HCT116 (cell line): ENCODE data around the gene FBXL17. TPM values are rescaled to one million over a fixed set of nuclear protein-coding genes. Genes with fewer than 3 reads are reported as not detected.

ENCODE experiments used
- ATAC-seq: fragments of 200-7000 bp; cut with Tn5 transposase; 2 replicates; pipeline ENCODE4 v1.9.1; 2020; ENCODE audit warnings: mild to moderate bottlenecking, moderate library complexity
- BruUV-seq: library from RNA; stranded (reverse); fragments of 400-500 nt; replicated peaks from 2 replicates; lab custom pipeline; 2021; lab: Mats Ljungman, UMichigan
- CTCF ChIA-PET: fragments of 300-600 bp; sonication (Branson Sonifier 250); formaldehyde crosslinking; loops from one replicate; lab custom pipeline; 2021; ENCODE audit warnings: antibody characterized with exemption; lab: Charles Lee
- POLR2A ChIA-PET: fragments of 300-600, 350-600 bp; sonication (Branson Sonifier 250); formaldehyde crosslinking; loops from one replicate; lab custom pipeline; 2021; ENCODE audit warnings: antibody characterized with exemption; lab: Charles Lee
- RAD21 ChIA-PET, 2 experiments: fragments of 300-600 bp; sonication (Branson Sonifier 250); formaldehyde crosslinking; loops; one replicate each; lab custom pipeline; 2023; ENCODE audit warnings: low total read pairs in 2 of 2; ENCODE audit not compliant: uncharacterized antibody in 2 of 2, unreplicated experiment in 2 of 2, low non-redundant PET in 1 of 2; lab: Charles Lee
- DNase-seq: peaks from one replicate; pipeline ENCODE4 v3.0.0-alpha.2; 2010; ENCODE audit warnings: low read depth, low spot score
- H2AFZ ChIP-seq: fragments of 200-600 bp; shearing (Covaris generic), sonication (generic); 2 replicates; pipeline ENCODE4 v1.6.1; 2017; ENCODE audit warnings: low read depth, mixed run types, mixed read lengths, antibody characterized with exemption, low read length; ENCODE audit not compliant: poor library complexity, severe bottlenecking
- H3K27ac ChIP-seq: 2 replicates; pipeline ENCODE4 v1.5.1; 2012; ENCODE audit warnings: low read depth, low read length
- H3K27me3 ChIP-seq: fragments of 200-600 bp; sonication (generic); 2 replicates; pipeline ENCODE4 v1.6.1; 2016; ENCODE audit warnings: mixed run types, low read length, mixed read lengths; ENCODE audit not compliant: insufficient read depth
- H3K36me3 ChIP-seq, 2 experiments: fragments of 200-500 bp in 1 of 2; fragments of 200-600 bp in 1 of 2; sonication (Bioruptor generic) in 1 of 2; sonication (generic) in 1 of 2; 2 replicates each; pipeline versions ENCODE4 v1.5.1 to v1.6.1; 2014 to 2016; ENCODE audit warnings: low read length in 2 of 2, inconsistent platforms in 1 of 2, mixed read lengths in 1 of 2, mixed run types in 1 of 2; ENCODE audit not compliant: insufficient read depth in 2 of 2, control insufficient read depth in 1 of 2
- H3K4me1 ChIP-seq, 2 experiments: fragments of 200-600 bp in 1 of 2; sonication (generic) in 1 of 2; 2 replicates each; pipeline versions ENCODE4 v1.5.1 to v1.6.1; 2012 to 2017; ENCODE audit warnings: low read length in 2 of 2, inconsistent platforms in 1 of 2, mild to moderate bottlenecking in 1 of 2, mixed read lengths in 1 of 2, mixed run types in 1 of 2, moderate library complexity in 1 of 2; ENCODE audit not compliant: insufficient read depth in 2 of 2, control insufficient read depth in 1 of 2
- H3K4me2 ChIP-seq: fragments of 200-600 bp; sonication (generic); 2 replicates; pipeline ENCODE4 v1.6.1; 2017; ENCODE audit warnings: mixed run types, low read length, mixed read lengths
- H3K4me3 ChIP-seq, 2 experiments: fragments of 200-600 bp in 1 of 2; sonication (generic) in 1 of 2; replicated peaks in 1 of 2; 2 replicates each; pipeline ENCODE4 v1.5.1; 2011 to 2016; ENCODE audit warnings: low read length in 2 of 2, control low read depth in 1 of 2, low read depth in 1 of 2, mild to moderate bottlenecking in 1 of 2, mixed read lengths in 1 of 2, mixed run types in 1 of 2
- H3K79me2 ChIP-seq: fragments of 200-600 bp; sonication (generic); 2 replicates; pipeline ENCODE4 v1.6.1; 2017; ENCODE audit warnings: mild to moderate bottlenecking, mixed run types, low read length, moderate library complexity, mixed read lengths; ENCODE audit not compliant: insufficient read depth
- H3K9ac ChIP-seq: fragments of 200-600 bp; sonication (generic); 2 replicates; pipeline ENCODE4 v1.6.1; 2016; ENCODE audit warnings: low read length, mixed read lengths
- H3K9me2 ChIP-seq: fragments of 200-600 bp; sonication (generic), shearing (Covaris generic); 2 replicates; pipeline ENCODE4 v1.6.1; 2017; ENCODE audit warnings: mixed run types, mild to moderate bottlenecking, moderate library complexity; ENCODE audit not compliant: insufficient read depth
- H3K9me3 ChIP-seq, 2 experiments: fragments of 200-500 bp in 1 of 2; fragments of 200-600 bp in 1 of 2; sonication (Bioruptor generic) in 1 of 2; sonication (generic) in 1 of 2; 2 replicates each; pipeline ENCODE4 v1.6.1; 2014 to 2017; ENCODE audit warnings: low read length in 2 of 2, mixed read lengths in 2 of 2, inconsistent platforms in 1 of 2, low read depth in 1 of 2, mild to moderate bottlenecking in 1 of 2, mixed run types in 1 of 2, moderate library complexity in 1 of 2; ENCODE audit not compliant: control insufficient read depth in 1 of 2, insufficient read depth in 1 of 2
- H4K20me1 ChIP-seq: fragments of 200-600 bp; sonication (generic), shearing (Covaris generic); 2 replicates; pipeline ENCODE4 v1.6.1; 2017; ENCODE audit warnings: mixed run types, mild to moderate bottlenecking, moderate library complexity; ENCODE audit not compliant: insufficient read depth
- CEBPB ChIP-seq: IDR thresholded peaks from 2 replicates; pipeline ENCODE4 v1.6.1; 2012; ENCODE audit warnings: low read depth
- ELF1 ChIP-seq: IDR thresholded peaks from 2 replicates; pipeline ENCODE4 v1.6.1; 2012; ENCODE audit warnings: low read depth, borderline replicate concordance
- EZH2 ChIP-seq: fragments of 200-600 bp; sonication (generic); IDR thresholded peaks from 2 replicates; pipeline ENCODE4 v1.6.1; 2017; ENCODE audit warnings: antibody characterized with exemption, mixed run types
- JUND ChIP-seq: IDR thresholded peaks from 2 replicates; pipeline ENCODE4 v1.6.1; 2012
- POLR2A ChIP-seq: IDR thresholded peaks from 2 replicates; pipeline ENCODE4 v1.7.0; 2011; ENCODE audit warnings: borderline replicate concordance; ENCODE audit not compliant: insufficient read depth, insufficient read length; ENCODE audit errors: extremely low read depth
- POLR2AphosphoS5 ChIP-seq: IDR thresholded peaks from 2 replicates; pipeline ENCODE4 v1.6.1; 2011; ENCODE audit warnings: mild to moderate bottlenecking, low read depth, low read length, moderate library complexity
- SIN3A ChIP-seq: IDR thresholded peaks from 2 replicates; pipeline ENCODE4 v1.6.1; 2012; ENCODE audit warnings: low read depth
- SRF ChIP-seq: IDR thresholded peaks from 2 replicates; pipeline ENCODE4 v1.6.1; 2012; ENCODE audit warnings: low read depth
- ZFX ChIP-seq: fragments of 450-650 bp; IDR thresholded peaks from 2 replicates; pipeline ENCODE4 v1.6.1; 2017
- ZNF274 ChIP-seq: fragments of 200-500 bp; sonication (Bioruptor generic); IDR thresholded peaks from 2 replicates; pipeline ENCODE4 v1.6.1; 2014; ENCODE audit warnings: mild to moderate bottlenecking, low read depth, low read length, inconsistent platforms
- intact Hi-C: fragments of 100-400 bp; cut with micrococcal nuclease; formaldehyde crosslinking; loops from 2 replicates; pipeline ENCODE4 v1.10.0; 2022
- total RNA-seq: library from RNA; stranded (reverse); gene quantifications from one replicate; pipeline ENCODE4 v1.2.1, GENCODE V29; 2021; ENCODE audit not compliant: unreplicated experiment
- TF ChIP-seq, protein P1 (sequence below), 3 experiments: fragments of 200-600 bp in 1 of 3; sonication (generic) in 1 of 3; IDR thresholded peaks in 2 of 3; conservative IDR thresholded peaks in 1 of 3; 2 replicates each; pipeline ENCODE4 v1.5.1; 2012 to 2017; ENCODE audit warnings: low read depth in 2 of 3, low read length in 2 of 3, antibody characterized with exemption in 1 of 3, borderline replicate concordance in 1 of 3, control low read depth in 1 of 3, mild to moderate bottlenecking in 1 of 3, mixed read lengths in 1 of 3, mixed run types in 1 of 3, moderate library complexity in 1 of 3; ENCODE audit not compliant: insufficient read depth in 1 of 3
- TF ChIP-seq, protein P2 (sequence below): IDR thresholded peaks from 2 replicates; pipeline ENCODE4 v1.6.1; 2012
- TF ChIP-seq, protein P3 (sequence below): IDR thresholded peaks from 2 replicates; pipeline ENCODE4 v1.6.1; 2012; ENCODE audit warnings: low read depth
- TF ChIP-seq, protein P4 (sequence below): IDR thresholded peaks from 2 replicates; pipeline ENCODE4 v1.6.1; 2011; ENCODE audit warnings: mild to moderate bottlenecking, low read length, moderate library complexity; ENCODE audit not compliant: insufficient replicate concordance; ENCODE audit errors: extremely low read depth

The FBXL17 gene
- total RNA-seq, 1 experiment from 2014 or later, result 9.4 TPM

DNA sequence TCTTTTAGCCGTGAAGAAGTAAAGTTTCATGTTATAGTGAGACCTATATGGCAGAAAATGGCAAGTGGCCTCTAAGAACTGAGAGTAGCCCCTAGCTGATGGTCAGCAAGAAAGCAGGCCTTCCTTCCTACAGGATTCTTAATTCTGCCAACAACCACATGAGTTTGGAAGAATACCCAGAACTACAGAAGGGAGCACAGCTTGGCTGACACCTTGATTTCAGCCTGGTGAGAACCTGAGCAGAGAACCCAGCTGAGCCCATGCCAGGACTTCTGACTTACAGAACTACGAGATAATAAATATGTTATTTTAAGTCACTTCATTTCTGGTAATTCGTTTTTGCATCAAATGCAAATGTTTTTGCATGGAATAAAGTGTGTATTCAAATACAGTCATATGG lies 5.9 kb upstream of the FBXL17 start:
- DNase-seq (no peak), ATAC-seq (no peak)
- H3K4me1 ChIP-seq, result peaks cover 6% of the 10 kb centered on the region in 2 experiments
- H3K9ac ChIP-seq, result no peak overlapping the region
- no TSS peak for BruUV-seq
- ChIA-PET POLR2A (no interaction called here), RAD21 (no interaction called here), CTCF (no interaction called here)
- no peaks in the 10 kb centered on the region for H3K79me2 ChIP-seq
- no peak overlapping the region for H3K4me2 ChIP-seq
- no peaks in the 10 kb centered on the region for H4K20me1 ChIP-seq
- H3K27me3 ChIP-seq, result no peaks in the 10 kb centered on the region
- no peak overlapping the region for H3K4me3 ChIP-seq
- H3K9me3 ChIP-seq, result no peaks in the 10 kb centered on the region
- no peak overlapping the region for H2AFZ ChIP-seq
- intact Hi-C loops, result no loop called here
- H3K36me3 ChIP-seq, result no peaks in the 10 kb centered on the region
- H3K9me2 ChIP-seq, result no peaks in the 10 kb centered on the region
- no peak overlapping the region for H3K27ac ChIP-seq
- TF ChIP-seq SIN3A (no peak), EZH2 (no peak), ZNF274 (no peak), SRF (no peak), POLR2AphosphoS5 (no peak), ZFX (no peak), JUND (no peak), ELF1 (no peak), POLR2A (no peak), CEBPB (no peak)
- TF ChIP-seq, protein P1, sequence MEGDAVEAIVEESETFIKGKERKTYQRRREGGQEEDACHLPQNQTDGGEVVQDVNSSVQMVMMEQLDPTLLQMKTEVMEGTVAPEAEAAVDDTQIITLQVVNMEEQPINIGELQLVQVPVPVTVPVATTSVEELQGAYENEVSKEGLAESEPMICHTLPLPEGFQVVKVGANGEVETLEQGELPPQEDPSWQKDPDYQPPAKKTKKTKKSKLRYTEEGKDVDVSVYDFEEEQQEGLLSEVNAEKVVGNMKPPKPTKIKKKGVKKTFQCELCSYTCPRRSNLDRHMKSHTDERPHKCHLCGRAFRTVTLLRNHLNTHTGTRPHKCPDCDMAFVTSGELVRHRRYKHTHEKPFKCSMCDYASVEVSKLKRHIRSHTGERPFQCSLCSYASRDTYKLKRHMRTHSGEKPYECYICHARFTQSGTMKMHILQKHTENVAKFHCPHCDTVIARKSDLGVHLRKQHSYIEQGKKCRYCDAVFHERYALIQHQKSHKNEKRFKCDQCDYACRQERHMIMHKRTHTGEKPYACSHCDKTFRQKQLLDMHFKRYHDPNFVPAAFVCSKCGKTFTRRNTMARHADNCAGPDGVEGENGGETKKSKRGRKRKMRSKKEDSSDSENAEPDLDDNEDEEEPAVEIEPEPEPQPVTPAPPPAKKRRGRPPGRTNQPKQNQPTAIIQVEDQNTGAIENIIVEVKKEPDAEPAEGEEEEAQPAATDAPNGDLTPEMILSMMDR (IDR thresholded peaks at IDR 0.05 in 2 of 3, conservative IDR thresholded peaks at IDR 0.05 in 1 of 3; ENCODE audit: borderline replicate concordance in 1 of 3, insufficient read depth in 1 of 3, low read depth in 2 of 3, low read length in 2 of 3), result no peak
- TF ChIP-seq, protein P2, sequence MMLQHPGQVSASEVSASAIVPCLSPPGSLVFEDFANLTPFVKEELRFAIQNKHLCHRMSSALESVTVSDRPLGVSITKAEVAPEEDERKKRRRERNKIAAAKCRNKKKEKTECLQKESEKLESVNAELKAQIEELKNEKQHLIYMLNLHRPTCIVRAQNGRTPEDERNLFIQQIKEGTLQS, result no peak
- TF ChIP-seq, protein P3, sequence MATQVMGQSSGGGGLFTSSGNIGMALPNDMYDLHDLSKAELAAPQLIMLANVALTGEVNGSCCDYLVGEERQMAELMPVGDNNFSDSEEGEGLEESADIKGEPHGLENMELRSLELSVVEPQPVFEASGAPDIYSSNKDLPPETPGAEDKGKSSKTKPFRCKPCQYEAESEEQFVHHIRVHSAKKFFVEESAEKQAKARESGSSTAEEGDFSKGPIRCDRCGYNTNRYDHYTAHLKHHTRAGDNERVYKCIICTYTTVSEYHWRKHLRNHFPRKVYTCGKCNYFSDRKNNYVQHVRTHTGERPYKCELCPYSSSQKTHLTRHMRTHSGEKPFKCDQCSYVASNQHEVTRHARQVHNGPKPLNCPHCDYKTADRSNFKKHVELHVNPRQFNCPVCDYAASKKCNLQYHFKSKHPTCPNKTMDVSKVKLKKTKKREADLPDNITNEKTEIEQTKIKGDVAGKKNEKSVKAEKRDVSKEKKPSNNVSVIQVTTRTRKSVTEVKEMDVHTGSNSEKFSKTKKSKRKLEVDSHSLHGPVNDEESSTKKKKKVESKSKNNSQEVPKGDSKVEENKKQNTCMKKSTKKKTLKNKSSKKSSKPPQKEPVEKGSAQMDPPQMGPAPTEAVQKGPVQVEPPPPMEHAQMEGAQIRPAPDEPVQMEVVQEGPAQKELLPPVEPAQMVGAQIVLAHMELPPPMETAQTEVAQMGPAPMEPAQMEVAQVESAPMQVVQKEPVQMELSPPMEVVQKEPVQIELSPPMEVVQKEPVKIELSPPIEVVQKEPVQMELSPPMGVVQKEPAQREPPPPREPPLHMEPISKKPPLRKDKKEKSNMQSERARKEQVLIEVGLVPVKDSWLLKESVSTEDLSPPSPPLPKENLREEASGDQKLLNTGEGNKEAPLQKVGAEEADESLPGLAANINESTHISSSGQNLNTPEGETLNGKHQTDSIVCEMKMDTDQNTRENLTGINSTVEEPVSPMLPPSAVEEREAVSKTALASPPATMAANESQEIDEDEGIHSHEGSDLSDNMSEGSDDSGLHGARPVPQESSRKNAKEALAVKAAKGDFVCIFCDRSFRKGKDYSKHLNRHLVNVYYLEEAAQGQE, result no peak
- TF ChIP-seq, protein P4, sequence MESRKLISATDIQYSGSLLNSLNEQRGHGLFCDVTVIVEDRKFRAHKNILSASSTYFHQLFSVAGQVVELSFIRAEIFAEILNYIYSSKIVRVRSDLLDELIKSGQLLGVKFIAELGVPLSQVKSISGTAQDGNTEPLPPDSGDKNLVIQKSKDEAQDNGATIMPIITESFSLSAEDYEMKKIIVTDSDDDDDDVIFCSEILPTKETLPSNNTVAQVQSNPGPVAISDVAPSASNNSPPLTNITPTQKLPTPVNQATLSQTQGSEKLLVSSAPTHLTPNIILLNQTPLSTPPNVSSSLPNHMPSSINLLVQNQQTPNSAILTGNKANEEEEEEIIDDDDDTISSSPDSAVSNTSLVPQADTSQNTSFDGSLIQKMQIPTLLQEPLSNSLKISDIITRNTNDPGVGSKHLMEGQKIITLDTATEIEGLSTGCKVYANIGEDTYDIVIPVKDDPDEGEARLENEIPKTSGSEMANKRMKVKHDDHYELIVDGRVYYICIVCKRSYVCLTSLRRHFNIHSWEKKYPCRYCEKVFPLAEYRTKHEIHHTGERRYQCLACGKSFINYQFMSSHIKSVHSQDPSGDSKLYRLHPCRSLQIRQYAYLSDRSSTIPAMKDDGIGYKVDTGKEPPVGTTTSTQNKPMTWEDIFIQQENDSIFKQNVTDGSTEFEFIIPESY, result no peak
- TF ChIP-seq, all 23 proteins: peak for 0
